Measurements from ENCODE around the gene PPP1R36. TPM values are rescaled to one million over a fixed set of nuclear protein-coding genes. Genes with fewer than 3 reads are reported as not detected.

PPP1R36 gene
- total RNA-seq, 1 donor from 2014 or later, result not detected

DNA sequence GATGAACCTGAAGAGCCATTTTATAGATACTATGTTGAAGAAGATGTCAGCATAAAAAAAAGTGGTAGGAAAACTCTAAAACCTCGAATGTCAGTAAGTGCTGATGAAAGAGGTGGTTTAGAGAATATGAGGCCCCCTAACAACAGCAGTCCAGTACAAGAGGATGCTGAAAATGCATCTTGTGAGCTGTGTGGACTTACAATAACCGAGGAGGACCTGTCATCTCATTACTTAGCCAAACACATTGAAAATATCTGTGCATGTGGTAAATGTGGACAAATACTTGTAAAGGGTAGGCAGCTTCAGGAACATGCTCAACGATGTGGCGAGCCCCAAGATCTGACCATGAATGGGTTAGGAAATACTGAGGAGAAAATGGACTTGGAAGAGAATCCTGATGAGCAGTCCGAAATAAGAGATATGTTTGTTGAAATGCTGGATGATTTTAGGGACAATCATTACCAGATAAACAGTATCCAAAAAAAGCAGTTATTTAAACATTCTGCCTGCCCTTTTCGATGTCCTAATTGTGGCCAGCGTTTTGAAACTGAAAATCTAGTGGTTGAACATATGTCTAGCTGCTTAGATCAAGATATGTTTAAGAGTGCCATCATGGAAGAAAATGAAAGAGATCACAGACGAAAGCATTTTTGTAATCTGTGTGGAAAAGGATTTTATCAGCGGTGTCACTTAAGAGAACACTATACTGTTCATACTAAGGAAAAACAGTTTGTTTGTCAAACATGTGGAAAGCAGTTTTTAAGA lies 27.0 kb upstream of the PPP1R36 start:
- intact Hi-C loops (cut with DNase I), result no loop called here
- no peak overlapping the region for H3K27ac ChIP-seq
- H3K9me3 ChIP-seq, result no peaks in the 10 kb centered on the region
- H3K4me1 ChIP-seq, result no peaks in the 10 kb centered on the region
- peaks cover 18 to 26% of the 10 kb centered on the region in 2 donors for H3K36me3 ChIP-seq
- TF ChIP-seq, protein P1, sequence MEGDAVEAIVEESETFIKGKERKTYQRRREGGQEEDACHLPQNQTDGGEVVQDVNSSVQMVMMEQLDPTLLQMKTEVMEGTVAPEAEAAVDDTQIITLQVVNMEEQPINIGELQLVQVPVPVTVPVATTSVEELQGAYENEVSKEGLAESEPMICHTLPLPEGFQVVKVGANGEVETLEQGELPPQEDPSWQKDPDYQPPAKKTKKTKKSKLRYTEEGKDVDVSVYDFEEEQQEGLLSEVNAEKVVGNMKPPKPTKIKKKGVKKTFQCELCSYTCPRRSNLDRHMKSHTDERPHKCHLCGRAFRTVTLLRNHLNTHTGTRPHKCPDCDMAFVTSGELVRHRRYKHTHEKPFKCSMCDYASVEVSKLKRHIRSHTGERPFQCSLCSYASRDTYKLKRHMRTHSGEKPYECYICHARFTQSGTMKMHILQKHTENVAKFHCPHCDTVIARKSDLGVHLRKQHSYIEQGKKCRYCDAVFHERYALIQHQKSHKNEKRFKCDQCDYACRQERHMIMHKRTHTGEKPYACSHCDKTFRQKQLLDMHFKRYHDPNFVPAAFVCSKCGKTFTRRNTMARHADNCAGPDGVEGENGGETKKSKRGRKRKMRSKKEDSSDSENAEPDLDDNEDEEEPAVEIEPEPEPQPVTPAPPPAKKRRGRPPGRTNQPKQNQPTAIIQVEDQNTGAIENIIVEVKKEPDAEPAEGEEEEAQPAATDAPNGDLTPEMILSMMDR (IDR thresholded peaks at IDR 0.05), result no peak
- H3K4me3 ChIP-seq, result no peak overlapping the region
- no peak for DNase-seq (ENCODE audit: low spot score in 2 of 2)
- H3K27me3 ChIP-seq, result no peaks in the 10 kb centered on the region

DNA sequence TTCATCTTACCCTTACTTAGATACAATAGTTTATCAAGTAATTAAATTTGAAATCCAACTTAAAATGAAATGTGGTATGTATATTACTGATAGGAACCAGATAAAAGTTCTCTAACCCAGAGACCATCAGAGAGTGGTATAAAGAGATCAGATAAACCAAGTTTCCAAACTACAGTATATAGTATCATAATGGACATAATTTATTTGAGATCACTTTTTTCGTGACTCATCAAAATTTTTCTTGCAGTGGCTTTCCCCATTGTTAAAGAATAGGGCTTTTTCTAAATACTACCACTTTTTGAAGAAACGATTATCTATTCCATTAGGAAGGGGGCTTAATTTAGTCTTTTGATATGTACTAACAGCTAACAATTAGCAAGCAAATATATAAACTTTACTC lies 24.4 kb upstream of the PPP1R36 start:
- H3K27ac ChIP-seq, result no peak overlapping the region
- DNase-seq (ENCODE audit: low spot score in 2 of 2), result no peak
- H3K4me1 ChIP-seq, result no peaks in the 10 kb centered on the region
- intact Hi-C loops (cut with DNase I), result no loop called here
- H3K4me3 ChIP-seq, result no peak overlapping the region
- H3K9me3 ChIP-seq, result no peaks in the 10 kb centered on the region
- H3K27me3 ChIP-seq, result no peaks in the 10 kb centered on the region
- TF ChIP-seq, protein P1 (IDR thresholded peaks at IDR 0.05), result no peak
- peaks cover 23 to 26% of the 10 kb centered on the region in 2 donors for H3K36me3 ChIP-seq

DNA sequence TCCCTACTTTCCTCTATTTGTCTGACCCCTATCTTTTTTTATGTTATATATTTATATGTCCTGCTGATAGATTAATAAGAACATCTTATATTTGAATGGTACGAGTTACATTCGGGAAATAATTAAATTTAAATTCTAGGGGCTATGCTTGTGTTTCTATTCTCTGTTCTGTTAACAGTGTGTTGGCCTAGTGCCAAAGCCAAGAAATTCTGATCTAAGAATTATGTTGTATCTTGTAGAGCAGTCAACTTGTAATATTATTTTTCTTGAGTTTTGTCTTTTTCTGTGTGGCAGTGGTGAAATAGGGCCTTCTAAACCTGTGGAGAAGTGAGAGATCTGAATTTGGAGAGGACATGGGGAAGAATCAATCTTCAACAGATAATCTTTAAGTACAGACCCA lies 18.2 kb upstream of the PPP1R36 start:
- Histone ChIP-seq H3K9me3 (no peaks in the 10 kb centered on the region), H3K27me3 (no peaks in the 10 kb centered on the region), H3K4me3 (no peak overlapping the region), H3K36me3 (peaks cover 0 to 8% of the 10 kb centered on the region in 2 donors), H3K4me1 (no peaks in the 10 kb centered on the region), H3K27ac (no peak overlapping the region)
- intact Hi-C loops (cut with DNase I), result no loop called here
- DNase-seq (ENCODE audit: low spot score in 2 of 2), result no peak
- TF ChIP-seq, protein P1 (IDR thresholded peaks at IDR 0.05), result no peak

DNA sequence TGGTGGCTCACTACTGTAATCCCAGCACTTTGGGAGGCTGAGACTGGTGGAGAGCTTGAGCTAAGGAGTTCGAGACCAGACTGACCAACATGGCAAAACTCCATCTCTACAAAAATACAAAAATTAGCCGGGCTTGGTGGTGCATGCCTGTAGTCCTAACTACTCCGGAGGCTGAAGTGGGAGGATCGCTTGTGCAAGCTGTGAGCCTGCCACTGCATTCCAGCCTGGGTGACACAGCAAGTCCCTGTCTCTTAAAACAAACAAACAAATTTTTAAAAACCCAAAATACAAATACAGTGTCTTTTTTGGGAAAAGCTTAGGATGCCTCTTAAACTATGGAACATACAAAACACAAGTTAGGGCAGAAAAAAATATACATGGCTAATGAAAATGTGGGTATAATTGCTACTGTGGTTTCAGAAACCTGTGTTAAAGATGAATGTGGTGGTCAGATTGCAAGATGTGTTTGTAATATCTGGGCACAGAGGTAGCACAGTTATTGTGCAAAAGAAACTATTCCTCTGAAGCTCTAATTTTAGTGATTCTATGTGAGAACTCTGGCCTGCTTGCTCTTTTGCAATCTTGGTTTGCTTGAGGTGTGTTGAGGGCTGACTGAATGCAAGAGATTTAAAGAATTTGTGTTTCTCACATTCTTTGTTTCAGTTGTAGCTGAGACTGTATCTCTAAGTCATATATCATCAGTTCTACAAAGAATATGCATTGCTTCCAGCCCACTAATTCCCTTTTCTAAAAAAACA lies 13.1 kb upstream of the PPP1R36 start:
- TF ChIP-seq, protein P1 (IDR thresholded peaks at IDR 0.05), result no peak
- H3K4me3 ChIP-seq, result no peak overlapping the region
- intact Hi-C loops (cut with DNase I), result no loop called here
- DNase-seq (ENCODE audit: low spot score in 2 of 2), result no peak
- peak overlapping the region in 1 of 2 donors; percentile 25 for H3K27ac ChIP-seq
- peaks cover 0 to 8% of the 10 kb centered on the region in 2 donors for H3K4me1 ChIP-seq
- H3K36me3 ChIP-seq, result no peaks in the 10 kb centered on the region
- no peaks in the 10 kb centered on the region for H3K27me3 ChIP-seq
- H3K9me3 ChIP-seq, result no peaks in the 10 kb centered on the region

DNA sequence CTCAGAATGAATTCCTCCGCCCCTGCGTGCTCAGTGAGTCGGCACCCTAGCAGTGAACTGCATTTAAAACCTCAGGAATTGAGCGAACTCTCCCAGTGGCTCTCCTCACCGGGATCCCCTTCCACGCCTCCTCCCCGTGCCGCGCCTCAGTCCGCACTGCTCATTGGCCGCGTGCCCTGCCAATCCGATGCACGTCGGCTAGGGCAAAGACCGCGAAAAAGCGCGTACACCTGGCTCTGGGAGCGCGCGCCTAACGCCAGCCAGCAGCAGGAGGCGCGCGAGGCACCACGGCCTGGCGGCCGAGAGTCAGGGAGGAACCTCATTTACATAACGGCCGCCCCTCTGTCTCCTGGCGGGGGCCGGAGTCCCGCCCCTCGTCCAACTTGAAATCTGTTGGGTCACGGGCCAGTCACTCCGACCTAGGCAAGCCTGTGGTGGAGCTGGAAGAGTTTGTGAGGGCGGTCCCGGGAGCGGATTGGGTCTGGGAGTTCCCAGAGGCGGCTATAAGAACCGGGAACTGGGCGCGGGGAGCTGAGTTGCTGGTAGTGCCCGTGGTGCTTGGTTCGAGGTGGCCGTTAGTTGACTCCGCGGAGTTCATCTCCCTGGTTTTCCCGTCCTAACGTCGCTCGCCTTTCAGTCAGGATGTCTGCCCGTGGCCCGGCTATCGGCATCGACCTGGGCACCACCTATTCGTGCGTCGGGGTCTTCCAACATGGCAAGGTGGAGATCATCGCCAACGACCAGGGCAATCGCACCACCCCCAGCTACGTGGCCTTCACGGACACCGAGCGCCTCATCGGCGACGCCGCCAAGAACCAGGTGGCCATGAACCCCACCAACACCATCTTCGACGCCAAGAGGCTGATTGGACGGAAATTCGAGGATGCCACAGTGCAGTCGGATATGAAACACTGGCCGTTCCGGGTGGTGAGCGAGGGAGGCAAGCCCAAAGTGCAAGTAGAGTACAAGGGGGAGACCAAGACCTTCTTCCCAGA lies 9.3 kb upstream of the PPP1R36 start, which contains the start of gene HSPA2:
HSPA2 (plus strand) TSS at position 534 of the 995 bp plus-strand sequence; CDS start at position 643, 109 bp downstream.
- intact Hi-C loops (cut with DNase I), result loop anchor here (1.0 to 10.0 kb wide), 7 partner anchors 29 to 374 kb away; partner anchors contain the start of genes CHURC1 and ZBTB25
- Histone ChIP-seq H3K4me3 (peak within 1 kb of the TSS; percentile 69 to 74), H3K9me3 (no peaks in the 10 kb centered on the region), H3K27ac (peak within 1 kb of the TSS; percentile 87 to 93), H3K36me3 (no peaks in the 10 kb centered on the region), H3K27me3 (no peaks in the 10 kb centered on the region), H3K4me1 (peaks cover 0 to 10% of the 10 kb centered on the region in 2 donors)
- TF ChIP-seq, protein P1 (IDR thresholded peaks at IDR 0.05), result peak; percentile 80 to 87 (median 86)
- DNase-seq (ENCODE audit: low spot score in 2 of 2), result peak; percentile 99 to 100
